AG08395 (cell line): ENCODE data around the gene TTN.
A peak's percentile ranks its signal among the peaks of the same experiment; 100 is the strongest.

Experiments
- DNase-seq: peaks from one replicate; pipeline ENCODE4 v3.0.0; 2012; ENCODE audit warnings: mixed read lengths, low spot score

Gene TTN

DNA sequence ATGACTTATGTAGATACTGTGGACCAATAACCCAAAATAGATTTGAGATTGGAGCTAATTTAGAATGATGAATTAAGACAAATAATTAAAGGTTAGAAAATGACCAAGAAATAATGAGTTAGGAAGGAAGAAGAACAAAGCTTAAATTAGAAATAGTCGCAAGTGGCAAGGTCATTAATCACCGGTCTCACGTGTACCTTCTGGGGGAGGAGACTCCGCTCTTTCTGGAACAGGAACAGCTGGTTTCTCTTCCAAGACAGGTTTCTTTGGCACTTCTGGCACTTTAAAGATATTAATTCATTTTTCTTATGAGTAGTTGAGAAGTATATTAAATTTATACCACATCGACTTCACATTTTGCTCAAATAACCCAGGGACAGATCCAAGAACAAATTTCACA lies 156.7 kb downstream of the TTN start:
- DNase-seq = no peak

DNA sequence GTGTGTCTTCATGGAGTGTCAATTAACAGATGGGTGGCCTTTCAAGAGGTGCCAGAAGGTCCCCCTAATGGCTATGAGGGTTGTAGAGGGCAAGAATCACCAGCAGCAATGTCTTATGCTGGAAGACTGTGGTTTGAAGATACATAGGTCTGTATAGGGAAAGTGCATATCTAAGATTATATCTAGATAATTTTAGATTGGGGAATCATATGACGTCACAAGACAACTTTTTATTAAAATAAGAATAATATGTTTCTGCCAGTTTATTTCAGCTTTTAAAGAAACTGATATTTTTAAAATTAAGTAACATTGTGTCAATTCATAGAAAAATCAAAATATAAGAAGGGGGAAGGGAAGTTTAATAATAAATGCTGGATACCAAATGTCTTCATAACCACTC lies 162.3 kb downstream of the TTN start:
- DNase-seq = no peak

DNA sequence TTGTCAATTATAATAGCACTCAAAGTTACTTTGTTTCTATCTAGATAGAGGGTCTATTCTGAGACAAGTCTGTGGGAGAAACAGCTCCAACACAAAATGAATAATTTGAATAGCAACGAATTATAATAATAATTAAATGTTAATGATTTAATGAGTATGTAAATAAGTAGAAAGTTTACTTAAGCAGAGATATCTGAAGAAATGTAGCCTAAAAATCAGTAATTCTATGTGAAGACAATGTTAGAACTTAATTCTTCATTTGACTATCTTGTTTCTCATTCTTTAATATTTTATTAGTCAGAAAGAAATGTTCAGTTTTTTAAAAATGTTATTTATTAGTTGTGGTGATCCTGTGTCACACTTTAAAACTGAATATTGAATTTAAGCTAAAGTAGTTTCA lies 165.7 kb downstream of the TTN start:
- no peak for DNase-seq

DNA sequence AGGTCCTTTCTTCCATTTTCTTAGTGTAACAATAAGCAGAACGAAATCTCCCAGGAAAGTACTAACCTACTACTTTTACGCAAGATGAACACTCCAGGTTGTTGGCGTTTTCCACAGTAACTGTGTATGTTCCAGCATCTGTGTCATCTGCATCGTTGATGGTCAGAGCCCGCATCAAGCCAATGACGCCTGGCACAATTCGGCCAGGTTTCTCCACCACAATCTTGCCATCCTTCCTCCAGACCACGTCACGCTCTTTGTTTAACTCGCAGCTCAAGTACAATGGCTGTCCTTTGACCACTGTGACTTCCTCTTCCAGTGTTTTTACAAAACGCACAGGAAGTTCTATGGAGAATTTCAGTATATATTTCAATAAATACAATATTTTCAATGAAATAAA lies 171.3 kb downstream of the TTN start:
- no peak for DNase-seq

DNA sequence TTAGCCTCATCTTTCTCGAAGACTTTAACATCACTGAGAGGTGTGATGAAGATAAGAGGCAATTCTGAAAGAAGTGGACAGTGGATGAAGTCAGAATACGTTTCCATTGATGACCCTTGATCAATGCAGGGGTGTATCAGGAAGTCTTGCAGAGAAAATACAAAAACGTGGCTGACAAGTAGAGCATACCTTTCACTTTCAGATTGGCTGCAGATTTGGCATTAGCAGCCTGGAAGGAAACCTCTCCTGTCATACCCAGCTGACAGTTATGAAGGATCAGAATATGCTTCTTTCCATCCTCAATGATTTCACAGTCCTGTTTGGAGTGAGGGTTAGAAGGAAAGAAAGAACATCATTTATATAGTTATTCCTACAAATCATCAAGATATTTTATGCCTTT lies 174.5 kb downstream of the TTN start:
- no peak for DNase-seq

DNA sequence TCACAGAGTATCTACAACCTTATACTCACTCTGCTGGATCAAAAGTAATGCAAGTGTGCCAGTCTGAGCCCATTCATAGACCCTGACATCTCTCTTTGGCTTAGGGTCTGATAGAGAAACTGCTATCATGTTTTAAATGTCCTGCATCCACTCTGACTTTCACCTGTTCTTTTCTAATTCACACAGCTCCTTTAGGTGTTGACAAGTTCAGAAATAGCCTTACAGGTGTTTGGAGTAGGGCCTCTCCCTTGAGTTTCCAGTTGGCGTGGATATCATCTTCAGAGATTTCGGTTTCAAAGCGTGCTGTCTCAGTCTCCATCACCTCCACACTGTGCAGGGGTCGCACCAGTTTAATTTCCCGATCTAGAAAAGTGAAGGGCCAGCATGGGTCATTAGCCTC lies 176.6 kb downstream of the TTN start:
- DNase-seq = no peak

DNA sequence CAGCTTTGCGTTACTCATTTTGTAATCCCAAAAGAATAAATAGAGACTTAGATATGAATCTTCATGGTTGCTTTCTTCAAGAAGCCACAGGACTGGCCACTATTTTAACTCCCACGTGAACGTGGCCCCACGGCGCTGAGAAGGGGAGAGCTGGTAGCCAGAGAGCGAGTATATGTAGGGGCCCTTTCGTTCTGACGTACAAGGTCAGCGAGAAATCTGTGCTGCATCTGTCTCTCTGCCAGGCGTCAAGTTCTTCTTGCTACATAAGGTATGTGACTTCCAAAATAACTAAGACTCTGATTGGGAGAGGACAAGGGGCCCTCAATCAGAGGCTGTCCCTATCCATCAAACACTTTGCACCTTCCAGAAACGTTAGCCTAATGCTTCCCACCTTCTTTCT lies 177.8 kb downstream of the TTN start:
- DNase-seq = no peak

DNA sequence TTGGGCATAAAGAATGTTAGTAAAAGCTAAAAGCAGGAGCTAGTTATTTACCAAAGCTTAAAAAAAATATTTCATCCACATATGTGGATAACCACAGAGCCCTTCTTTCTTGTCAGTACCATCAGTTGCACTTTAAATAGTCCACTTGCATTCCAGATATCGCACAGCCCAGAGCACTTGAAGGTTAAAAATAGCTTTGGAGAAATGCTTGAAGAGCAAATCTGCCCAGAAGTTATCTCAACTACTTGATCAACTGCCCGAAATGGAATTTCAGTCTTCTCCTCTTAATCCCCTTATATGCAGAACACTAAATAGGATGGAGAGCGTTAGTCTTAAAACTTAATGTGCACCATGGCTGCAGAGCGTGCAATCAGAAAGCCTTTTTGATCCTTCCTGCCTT lies 178.6 kb downstream of the TTN start:
- no peak for DNase-seq

DNA sequence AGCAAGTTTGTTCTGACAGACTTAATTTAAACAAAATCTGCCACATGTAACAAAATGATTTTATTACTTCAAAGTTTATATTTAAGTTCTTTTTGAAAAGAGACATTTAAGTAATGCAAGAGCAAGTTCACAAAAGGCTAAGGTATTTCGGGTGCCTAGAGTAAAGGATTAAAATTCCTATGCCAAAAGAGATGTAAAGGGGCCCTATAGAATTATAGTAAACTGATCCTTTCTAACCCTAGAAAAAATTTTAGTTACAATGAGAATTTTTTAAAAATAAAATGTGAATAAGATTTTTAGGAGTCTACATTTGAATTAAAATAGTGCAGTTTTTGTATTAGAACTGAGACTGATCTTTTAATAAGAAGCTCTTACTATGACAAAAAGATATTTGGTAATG lies 179.8 kb downstream of the TTN start:
- DNase-seq = no peak

DNA sequence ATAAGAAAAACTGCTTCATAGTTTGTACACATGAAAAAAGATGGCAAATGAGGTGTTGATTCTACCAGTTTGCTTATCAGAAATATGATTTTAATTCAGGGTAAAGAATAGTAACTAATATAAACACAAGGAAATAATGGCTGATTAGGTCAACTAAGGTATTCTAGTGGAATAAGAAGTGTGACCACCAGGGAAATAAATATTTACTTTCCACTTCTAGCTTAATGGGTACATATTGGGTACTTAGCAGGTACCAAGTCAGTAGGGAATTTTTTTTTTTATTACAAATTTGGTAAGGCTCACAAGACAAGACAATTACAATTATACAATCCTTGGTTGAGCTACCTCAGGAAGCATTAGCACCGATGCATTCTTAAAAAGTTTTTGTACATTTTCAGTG lies 191.3 kb downstream of the TTN start:
- DNase-seq = no peak

DNA sequence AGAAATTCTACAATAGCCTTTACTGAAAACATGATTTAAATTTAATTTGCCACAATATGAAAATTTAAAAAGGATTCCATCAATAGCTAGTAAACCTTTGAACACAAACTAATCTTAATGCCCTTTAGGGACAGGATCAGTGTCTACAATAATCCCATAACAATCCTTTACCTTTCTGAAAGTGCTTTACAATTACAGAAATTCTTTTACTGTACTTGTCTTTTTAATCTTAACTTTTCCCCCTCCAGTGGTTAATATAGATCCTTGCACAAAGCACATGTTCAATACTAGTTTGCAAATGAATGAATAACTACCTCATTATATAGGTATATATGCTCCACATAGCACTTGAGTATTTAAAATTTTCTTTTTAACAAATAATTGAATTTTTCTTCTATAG lies 204.3 kb downstream of the TTN start:
- no peak for DNase-seq

DNA sequence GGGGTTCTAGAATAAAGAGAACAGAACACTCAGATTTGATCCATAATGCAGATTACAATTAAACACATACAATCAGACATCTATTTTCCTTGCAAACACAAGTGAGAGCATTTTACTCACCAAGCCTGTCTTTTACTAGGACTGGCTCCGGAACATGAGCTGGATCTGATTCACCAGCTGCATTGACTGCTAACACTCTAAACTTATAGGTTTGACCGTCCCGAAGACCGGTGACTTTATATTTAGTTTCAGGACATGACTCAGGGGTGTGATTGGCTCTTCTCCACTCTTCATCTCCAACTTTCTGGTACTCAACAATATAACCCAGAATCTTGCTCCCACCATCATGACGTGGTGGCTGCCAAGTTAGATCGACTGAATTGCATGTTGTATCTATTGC lies 214.6 kb downstream of the TTN start:
- DNase-seq = no peak

DNA sequence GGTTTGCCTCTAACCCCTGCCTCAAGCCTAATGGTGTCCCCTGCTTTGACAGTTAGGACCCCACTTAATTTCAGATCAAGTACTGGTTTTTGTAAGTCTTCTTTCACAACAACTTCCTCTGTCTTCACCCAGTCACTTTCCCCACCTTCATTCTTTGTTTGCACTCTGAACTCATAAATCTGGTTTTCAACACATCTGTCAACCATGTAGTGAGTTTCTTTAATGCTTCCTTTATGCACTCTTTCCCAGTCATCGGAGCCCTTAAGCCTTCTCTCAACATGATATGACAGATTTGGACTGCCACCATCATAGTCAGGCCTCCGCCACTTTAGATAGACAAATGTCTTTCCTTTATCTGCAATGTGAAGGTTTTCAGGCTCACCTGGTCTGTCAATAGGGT lies 217.9 kb downstream of the TTN start:
- DNase-seq = no peak

DNA sequence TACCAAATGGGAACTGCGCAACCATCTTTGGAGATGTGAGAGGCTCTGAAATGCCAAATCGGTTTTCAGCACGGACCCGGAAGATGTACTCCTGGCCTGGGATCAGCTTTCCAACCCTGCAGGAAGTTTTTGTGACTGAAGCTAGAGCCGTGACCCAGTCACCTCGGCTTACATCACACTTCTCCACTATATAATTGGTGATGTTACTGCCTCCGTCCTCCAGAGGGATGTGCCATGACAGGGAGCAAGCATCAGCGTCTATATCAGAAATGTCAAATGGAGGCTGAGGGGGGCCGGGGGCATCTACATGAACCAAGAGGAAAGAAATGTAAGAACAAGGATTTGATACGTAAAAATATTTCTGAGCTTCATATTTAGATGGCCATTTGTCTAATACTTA lies 222.6 kb downstream of the TTN start:
- no peak for DNase-seq

DNA sequence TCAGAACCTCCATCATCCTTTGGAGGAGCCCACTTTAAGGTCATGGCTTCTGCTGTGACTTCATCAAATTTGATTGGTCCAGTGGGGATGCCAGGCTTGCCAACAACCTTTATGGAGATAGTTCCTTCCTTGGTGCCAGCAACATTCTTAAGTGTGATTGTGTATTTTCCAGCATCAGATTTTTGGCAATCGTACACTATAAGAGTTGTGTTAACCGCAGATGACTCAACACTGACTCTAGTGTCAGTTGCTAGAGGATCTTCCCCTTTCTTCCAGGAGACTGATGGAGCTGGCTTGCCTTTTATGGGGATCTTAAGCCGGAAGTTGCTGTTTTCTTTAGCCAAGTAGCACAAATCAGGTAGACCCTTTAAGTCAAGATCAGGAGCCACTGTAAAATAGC lies 228.2 kb downstream of the TTN start:
- peak; percentile 14 for DNase-seq

DNA sequence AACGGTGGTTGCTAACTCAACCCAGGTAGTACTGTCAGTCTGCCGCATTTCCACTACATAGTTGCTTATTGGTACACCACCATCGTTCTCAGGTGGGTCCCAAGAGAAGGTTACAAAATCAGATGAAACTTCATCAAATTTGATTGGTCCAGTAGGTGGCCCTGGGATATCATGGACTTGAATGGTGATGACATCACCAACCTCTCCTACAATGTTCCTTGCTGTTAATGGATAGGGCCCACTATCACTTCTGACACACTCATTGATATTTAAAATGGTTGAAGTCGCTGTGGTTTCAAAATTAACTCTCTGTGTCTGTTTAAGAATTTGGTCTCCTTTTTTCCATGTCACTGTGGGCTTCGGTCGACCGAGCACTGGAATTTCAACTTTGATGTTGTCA lies 232.4 kb downstream of the TTN start:
- no peak for DNase-seq

DNA sequence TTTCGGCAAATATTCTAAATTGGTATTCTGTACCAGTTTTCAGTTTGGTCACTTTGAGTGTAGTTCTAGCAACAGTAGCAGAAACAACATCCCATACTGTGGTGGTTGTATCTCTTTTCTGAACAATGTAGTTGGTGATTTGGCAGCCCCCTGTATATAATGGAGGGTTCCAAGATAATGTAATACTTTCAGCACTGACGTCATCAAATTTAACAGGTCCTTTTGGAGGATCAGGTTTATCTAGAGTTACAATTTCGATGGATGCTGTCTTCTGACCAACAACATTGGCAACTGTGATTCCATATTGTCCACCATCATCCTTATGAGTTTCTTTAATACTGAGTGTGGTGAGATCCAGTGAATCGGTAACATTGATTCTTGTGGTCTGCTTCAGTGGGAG lies 239.0 kb downstream of the TTN start:
- no peak for DNase-seq

DNA sequence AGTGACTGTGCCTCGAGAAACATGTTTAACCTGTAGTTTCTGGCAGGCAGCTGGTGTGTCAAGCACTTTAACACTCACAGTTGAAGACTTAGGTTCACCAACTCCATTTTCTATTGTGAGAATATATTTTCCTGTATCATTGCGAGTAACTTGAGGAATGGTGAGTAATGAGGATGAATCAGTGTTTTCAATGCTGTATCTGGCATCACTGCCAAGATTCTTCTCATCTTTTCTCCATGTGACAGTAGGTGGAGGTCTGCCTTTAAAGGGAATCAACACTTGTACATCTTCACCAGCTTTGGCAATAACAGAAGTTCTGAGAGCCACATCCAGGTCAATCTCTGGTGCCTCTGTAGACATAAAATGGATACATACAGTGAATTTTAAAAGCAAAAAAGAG lies 254.2 kb downstream of the TTN start:
- peak; percentile 88 for DNase-seq

DNA sequence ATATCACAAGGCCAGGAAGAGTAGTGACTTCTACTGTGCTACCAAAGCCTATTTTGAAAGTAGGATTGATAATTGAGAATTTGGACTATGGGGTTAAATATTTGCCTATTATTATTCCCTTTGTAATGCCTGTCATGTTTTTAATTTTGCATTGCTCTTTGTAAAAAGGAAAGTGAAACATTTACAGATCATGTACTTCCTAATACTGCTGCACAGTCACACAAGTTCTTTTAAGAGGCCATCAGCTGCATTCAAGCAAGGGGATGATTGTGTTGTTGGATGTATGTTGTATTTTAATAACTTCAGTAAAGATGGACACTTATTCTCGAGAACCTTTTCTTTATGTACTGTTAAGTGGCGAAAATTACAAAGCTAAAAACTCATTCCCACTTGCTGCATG lies 256.9 kb downstream of the TTN start:
- DNase-seq = no peak

DNA sequence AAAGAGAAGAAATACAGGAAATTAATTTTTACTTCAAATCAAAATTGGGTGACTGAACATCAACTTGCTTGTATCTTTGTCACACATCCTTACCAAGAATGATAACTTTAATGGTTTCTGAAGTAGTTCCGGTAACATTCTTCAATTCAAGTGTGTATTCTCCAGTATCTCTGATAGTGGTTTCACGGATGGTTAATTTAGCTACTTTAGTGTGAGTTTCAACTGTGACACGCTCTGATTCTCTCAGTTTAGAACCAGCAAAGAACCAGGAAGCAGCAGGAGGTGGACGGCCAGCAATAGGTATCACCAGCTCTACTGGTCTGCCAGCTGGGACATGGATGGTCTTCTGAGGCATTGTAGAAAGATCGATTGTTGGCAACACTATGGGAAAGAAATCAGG lies 264.7 kb downstream of the TTN start:
- DNase-seq = no peak

DNA sequence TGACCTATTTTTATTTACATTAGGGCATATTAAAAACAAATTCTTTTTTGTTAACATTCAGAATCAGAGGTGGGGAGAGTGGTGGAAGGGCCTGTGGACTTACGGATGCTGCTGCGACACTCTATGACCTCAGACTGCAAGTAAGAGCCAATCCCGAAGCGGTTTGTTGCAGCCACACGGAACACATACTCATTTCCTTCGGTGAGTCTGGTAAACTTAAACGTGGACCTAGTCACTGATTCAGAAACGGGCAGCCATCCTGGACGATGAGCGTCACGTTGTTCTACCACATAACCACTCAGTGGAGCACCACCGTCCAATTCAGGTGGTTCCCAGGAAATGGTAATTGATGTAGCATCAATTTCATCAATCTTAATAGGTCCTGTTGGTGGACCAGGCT lies 265.1 kb downstream of the TTN start:
- no peak for DNase-seq

DNA sequence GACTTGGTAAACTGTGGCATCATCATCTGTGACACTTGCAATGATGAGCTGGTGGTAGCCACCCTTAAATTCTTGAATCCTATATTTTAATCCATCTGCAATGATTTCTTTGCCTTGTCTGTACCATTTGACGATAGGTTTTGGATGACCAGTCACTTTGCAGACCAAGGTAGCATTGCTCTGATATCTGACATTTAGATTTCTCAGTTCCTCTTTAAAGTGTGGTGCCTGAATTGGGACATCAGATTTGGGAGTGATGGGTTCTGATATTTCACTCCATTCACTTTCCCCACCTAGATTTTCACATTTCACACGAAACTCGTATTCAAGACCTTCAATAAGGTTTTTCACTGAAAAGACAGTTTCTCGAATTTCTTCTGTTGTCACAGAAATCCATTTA lies 271.2 kb downstream of the TTN start:
- DNase-seq = no peak

DNA sequence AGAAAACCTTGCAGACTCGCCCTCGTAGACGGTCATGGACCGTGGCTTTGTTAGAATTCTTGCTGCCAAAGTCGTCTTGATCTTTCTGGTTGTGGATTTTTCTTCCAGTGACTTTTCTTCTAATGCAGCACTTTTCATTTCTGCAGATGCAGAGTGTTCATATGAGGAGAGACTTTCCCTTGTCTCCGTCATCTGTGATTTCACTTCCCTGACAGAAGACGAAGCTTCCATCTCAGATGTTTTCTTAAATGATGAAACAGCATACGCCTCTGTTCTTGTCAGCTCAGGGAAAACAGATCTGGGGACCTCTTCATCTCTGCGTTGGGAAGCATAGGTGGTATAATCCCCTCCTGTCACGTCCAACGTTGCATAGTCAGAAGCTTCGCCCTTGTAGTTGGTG lies 276.1 kb downstream of the TTN start:
- DNase-seq = no peak

DNA sequence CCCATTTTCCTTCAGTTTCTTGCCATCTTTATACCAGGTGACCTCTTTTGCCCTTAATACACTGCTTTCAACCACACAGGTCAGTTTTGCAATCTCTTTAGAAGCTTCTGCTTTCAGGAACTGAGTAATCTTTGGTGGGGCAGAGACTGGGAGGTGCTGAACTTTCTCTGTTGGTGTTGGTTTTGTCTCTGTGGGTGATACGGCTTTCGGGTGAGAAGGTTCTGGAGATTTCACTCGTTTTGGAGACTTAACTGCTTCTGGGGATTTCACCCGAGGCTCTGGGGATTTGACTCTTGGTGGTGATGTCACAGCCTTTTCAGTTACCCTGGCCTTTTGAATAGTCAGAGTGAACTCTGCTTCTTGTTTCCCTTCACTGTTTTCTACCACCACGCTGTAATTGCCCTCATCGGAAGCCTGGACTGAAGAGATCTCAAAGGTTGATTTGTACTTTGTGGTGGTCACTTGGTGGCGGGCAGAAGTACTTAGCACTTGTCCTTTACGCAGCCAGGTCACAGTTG lies 276.5 kb downstream of the TTN start:
- DNase-seq = no peak

DNA sequence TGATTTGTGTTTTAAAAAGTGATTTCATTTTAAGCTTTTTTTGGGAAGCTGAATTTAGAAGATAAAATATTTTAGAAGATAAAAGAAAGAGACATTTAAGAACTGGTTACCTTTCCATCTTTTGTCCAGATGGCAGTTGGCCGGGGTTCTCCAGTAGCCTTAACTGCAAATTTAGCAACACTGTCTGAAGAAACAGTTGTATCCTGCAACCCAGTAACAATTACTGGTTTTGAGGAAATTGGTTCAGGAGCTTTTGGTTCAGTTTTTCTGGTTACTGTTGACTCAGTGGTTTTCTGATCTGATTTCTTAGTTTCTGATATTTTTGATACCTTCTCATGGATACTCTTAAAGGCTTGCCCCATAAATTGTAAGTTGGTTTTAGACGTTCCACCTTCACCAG lies 277.1 kb downstream of the TTN start:
- no peak for DNase-seq
